HT-29 (cell line): Measurements from ENCODE around the gene ZNF136. TPM values are rescaled to one million over a fixed set of nuclear protein-coding genes. Genes with fewer than 3 reads are reported as not detected.

ENCODE experiments used
- DNase-seq: peaks from one replicate; pipeline ENCODE4 v3.0.0-alpha.2; 2015; ENCODE audit warnings: low spot score
- total RNA-seq: library from RNA; depleted of rRNA; stranded (reverse); fragments of >200 nt; shearing (Covaris generic); gene quantifications from 2 replicates; pipeline ENCODE4 v1.2.3, GENCODE V29; 2014; rRNA removed

The ZNF136 gene
- 0.39 and 0.61 TPM in 2 replicates for total RNA-seq

DNA sequence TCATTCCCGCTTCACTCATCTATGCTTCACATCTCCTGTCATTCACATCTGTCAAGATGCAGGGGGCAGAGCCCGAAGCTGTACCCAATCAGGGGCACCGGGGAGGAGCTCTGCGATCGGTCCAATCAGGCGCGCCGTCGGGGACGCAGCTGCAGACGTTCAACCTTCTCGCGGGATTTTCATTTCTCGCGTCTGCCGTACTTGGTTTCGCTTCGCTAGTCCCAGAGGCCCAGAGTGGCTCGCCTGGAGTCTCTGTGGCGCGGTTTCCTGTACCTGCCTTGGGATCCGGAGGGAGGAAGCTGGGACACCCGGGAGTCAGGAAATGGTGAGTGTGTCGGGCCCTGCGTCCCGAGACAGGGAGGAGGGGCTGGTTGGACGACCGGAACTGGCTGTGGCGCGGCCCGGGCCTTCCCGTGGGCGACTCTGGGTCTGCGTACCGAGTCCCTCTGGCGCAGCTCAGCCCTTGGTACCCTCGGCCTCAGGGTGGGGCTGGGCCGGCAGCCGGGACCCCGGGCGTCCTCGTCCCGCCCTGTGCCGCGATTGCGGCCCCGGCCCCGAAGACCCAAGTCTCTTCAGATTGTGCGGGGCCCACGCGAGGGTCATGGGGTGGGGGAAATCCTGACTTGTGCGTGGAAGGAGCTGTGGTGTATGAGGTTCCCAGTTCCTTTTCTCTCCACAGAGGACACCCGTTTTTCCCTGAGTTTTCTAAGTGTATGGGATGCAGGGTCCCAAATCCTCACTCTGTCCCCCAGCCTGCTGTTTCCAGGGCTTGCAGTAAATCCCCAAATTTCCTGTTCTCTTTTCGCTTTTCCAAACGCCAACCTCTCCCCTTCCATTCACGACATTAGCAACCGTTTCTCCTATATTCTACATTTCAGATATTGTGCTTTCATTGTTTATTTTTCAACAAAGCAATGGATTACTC is at the start of gene ZNF136:
ZNF136 (plus strand) TSS at position 215 of the 925 bp plus-strand sequence; CDS start at position 323, 108 bp downstream.
- peak; percentile 86 for DNase-seq

DNA sequence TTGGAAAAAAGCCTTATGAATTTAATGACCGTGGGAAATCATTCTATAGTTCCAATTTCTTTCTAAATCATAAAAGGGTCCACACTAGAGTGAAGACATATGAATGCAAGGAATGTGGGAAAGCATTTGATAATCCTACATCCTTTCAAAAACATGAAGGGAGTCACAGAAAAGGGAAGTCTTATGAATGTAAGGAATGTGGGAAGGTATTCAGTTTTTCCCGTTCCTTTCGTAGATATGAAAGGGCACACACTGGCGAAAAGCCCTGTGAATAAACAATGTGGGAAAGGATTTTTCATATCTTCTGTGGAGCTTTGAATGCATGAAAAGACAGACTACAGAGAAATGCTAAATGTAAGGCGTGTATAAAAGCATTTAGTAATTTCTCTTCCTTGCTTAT is 49.8 kb upstream of the ZNF136 start:
- no peak for DNase-seq

DNA sequence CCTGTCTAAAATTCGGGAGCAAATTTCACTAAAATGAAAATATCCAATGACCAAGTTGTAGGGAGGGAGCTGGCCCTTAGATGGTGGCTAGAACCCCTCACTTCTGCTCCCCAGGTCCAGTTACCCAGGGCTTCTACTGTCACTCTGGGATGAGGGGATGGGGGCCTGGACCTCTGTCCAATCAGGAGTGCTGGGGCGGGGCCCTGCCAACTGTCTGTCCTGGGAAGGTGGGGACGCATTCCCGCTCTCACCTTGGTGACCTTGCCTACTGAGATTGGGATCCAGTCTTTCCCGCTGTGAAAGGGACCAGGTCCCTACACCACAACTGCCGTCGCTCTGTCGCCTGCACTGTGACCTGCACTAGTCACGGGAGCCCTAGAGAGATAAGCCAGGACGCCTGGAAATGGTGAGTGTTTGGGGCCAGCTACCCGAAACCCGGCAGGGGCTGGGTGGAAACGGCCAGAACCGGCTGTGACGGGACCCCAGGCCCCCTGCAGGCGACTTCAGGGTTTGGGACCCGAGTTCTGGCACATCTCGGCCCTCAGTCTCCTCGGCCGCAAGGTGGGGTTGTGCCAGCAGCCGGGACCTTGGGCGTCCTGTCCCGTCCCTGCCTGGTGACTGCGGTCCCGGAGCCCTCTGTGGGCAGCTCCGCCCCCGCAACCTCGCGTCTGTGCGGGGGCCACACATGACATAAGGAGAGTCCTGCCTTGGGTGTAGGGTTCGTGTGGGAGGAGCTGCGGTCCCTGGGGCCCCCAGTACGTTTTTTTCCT is 45.5 kb upstream of the ZNF136 start:
- no peak for DNase-seq

DNA sequence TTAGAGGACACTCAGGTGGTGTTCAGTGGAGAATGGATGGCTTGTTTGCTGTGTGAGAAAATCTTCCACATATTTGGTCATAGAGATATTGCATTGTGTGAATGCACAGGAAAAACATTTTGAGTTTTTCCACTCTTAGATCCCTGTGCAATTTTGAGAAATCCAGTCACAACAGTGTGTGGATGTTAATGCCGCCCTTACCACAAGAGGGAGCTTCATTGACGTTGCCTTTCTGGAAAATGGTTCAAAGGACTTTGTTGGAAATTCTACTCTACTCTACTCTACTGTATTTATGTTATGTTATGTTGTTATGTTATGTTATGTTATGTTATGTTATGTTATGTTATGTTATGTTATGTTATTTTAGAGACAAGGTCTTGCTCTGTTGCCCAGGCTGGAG is 36.2 kb upstream of the ZNF136 start:
- peak; percentile 21 for DNase-seq

DNA sequence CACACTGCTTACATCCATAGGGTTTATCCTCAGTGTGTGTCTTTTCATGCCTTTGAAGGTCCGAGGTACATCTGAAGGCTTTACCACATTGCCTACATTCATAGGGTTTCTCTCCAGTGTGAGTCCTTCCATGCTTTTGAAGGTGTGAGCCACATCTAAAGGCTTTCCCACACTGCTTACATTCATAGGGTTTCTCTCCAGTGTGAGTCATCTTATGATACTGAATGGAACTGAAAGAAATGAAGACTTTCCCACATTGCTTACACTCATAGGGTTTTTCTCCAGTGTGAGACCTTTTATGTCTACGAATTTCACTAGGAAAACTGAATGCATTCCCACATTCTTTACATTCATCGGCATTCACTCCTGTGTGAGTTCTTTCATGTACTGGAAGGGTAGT is 29.8 kb upstream of the ZNF136 start:
- no peak for DNase-seq

DNA sequence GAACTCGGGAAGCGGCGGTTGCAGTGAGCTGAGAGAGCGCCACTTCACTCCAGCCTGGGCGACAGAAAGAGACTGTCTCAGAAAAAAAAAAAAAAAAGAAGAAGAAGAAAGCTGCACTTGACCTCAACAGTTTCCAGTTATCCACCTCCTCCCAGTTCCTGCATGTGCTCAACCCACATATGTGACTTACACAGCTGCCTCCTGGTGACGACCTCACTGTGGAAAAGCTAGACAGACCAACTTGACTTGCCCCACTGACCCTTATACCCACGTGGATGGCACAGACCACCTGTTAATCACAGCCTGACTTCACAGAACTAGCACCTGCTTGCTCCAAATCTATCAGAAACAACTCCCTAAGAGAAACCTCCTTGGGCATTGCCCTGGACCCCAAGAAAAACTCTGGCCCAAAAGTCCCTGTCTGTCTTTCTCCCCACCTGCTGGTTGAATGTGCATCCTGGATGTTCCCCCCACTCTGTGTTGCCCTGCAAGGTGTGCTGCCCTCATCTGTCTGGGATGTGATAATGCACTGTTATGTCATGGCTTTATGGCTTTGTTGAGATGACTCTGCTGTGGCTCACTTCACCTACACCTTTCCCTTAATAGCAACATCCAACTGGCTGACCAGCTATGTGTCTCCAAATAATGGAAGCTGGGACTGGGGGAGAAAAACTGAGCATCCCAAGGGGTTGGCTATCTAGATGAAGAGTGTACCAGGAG is 25.5 kb upstream of the ZNF136 start:
- DNase-seq: peak; percentile 7

DNA sequence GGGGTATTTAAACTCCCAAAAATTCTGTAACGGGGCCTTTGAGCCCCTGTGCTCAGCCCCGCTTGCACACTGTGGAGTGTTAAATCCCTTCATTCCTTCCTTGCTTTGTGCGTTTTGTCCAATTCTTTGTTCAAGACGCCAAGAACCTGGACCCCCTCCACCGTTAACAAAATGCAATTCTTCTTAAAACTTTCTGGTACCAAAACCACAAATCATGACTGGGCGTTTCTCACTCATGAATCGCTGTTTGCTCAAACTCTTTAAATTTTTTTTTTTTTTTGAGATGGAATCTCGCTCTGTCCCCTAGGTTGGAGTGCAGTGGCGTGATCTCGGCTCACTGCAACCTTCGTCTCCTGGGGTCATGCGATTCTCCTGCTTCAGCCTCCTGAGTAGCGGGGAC is 23.6 kb upstream of the ZNF136 start:
- DNase-seq: no peak

DNA sequence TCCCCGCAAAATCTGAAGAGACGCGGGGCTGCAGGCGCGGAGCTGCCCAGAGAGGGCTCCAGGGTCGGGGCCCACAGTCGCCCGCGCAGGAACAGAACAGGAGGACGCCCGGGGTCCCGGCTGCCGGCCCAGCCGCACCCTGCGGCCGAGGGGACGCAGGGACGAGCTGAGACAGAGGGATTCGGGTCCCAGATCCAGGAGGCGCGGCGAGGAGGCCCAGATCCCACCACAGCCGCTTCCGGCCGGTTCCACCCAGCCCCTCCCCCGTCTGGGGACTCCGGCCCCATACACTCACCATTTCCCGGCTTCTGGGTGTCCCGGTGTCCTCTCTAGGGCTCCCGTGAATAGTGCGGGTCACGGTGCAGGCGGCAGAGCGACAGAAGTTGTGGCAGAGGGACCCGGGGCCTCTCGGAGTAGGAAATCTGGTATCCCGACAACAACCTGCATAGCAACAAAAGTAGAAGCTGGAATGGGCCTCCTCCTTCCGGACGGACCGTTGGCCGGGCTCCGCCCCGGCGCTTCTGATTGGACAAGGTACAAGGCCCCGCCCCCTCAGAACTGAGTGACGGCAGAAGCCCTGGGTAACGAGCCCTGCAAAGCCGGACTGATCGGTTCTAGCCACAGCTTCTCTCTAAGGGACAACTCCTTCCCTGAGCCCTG is 22.9 kb upstream of the ZNF136 start, which contains the start of gene ZNF20:
ZNF20 (minus strand) TSS at position 466 of the 660 bp plus-strand sequence; CDS start at position 298, 168 bp downstream.
- peak; percentile 93 for DNase-seq

DNA sequence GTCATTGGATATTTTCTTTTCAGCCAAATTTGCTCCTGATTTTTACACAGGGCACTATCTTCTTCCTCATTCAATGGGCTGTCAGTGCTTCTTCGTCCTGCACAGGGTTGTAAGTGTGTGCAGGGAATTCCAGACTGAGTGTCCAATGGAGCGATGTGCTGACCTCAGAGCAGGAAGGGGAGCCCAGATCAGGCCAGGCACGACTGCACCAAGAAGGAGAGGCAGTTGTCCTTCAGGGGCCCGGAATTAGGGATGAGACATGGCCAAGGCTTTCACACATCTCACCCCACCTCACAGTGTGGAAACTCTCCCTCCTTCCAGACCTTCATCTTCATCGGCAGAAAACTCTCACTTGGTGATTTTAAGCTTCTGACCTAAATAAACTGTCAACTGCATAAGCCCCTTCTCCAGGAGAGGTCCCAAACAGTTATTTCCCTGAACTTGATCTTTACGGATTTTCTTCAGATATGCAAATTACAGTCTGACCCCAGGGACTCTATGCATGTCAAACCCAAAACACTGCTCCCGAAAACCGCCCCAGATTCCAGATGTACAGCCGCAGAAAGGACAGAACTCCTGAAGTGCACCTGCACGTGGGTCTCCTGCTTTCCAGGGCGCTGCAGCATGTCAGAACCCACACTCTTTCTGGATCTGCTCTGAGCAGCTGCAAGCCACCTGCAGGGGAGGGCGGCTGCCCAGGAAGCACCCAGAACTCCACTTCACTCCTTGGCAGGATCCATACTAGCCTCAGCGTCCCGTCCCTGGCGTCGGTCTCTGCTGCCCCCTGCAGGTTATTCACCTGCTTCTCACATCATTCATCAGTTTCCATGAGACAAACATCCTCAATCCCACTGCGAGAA is 22.1 kb upstream of the ZNF136 start:
- DNase-seq: peak; percentile 88

DNA sequence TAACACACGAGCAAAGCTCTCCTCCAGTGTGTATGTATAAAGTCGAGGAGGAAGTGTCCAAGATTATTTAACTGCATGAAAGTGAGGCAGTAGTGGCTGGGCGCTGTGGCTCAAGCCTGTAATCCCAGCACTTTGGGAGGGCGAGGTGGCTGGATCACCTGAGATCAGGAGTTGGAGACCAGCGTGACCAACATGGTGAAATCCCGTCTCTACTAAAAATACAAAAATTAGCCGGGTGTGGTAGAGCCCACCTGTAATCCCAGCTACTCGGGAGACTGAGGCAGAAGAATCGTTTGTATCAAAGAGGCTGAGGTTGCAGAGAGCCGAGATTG is 21.5 kb upstream of the ZNF136 start:
- no peak for DNase-seq

DNA sequence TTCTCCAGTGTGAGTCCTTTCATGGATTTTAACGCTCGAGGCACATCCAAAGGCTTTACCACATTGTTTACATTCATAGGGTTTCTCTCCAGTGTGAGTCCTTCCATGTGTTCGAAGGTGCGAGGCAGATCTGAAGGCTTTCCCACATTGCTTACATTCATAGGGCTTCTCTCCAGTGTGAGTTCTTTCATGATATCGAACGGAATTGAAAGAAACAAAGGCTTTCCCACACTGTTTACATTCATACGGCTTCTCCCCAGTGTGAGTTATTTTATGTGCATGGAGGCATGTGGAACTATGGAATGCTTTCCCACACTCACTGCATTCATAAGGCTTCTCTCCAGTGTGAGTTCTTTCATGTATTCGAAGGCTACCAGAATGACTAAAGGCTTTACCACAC is 17.5 kb upstream of the ZNF136 start:
- no peak for DNase-seq

DNA sequence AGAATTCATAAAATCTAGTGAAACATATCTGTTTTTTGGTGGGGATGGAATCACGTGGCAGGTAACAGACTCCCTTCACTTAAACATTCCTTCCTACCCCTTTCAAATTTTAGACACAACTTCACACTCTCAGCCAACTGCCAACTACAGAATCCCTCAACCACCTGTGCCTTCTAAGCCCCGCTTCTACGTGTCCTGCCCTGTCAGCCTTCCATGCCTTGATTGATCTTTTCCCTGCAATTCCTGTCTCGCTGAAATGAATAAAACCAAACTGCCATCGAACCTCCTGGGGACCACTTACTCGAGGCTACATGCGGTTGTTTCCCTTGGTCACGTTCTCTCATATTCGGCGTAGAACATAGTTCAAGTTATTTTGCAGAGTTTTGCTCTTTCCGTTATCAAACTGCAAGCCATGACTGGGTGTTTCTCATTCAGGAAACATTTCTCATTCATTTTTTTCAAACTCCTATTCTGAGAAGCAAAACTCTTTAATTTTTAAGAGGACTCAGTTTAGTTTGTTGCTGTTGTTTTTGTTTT is 7.5 kb upstream of the ZNF136 start:
- no peak for DNase-seq

DNA sequence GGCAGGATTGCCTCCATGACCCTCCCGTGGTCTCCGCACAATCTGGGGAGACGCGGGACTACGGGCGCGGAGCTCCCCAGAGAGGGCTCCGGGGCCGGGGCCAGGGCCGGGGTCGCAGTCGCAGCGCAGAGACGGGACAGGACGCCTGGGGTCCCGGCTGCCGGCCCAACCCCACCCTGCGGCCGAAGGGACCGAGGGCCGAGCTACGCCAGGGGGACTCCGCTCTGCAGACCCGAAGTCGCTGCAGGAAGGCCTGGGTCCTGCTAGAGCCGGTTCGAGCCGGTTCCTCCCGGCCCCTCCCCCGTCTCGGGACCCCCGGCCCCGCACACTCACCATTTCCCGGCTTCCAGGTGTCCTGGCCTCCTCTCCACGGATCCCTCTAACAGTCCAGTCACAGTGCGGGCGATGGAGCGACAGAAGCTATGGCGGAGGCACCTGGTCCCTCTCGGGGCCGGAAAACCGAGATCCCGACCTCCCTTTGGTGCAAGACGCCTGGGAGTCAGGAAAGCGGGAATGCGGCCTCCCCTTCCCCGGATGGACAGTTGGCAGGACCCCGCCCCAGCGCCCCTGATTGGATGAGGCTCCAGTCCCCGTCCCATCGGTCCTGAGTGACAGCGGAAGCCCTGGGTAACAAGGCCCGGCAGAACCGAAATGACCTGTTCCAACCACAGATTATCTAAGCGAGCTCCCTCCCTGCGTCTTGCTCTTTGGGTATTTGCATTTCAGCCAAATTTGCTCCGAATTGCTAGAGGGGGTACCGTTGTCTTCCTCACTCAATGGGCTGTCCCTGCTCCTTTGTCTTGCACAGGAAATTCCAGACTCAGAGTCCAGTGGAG is 6.5 kb upstream of the ZNF136 start, which contains the start of gene ZNF625:
ZNF625 (minus strand) TSS at position 512 of the 836 bp plus-strand sequence; CDS start at position 336, 176 bp downstream.
- no peak for DNase-seq

DNA sequence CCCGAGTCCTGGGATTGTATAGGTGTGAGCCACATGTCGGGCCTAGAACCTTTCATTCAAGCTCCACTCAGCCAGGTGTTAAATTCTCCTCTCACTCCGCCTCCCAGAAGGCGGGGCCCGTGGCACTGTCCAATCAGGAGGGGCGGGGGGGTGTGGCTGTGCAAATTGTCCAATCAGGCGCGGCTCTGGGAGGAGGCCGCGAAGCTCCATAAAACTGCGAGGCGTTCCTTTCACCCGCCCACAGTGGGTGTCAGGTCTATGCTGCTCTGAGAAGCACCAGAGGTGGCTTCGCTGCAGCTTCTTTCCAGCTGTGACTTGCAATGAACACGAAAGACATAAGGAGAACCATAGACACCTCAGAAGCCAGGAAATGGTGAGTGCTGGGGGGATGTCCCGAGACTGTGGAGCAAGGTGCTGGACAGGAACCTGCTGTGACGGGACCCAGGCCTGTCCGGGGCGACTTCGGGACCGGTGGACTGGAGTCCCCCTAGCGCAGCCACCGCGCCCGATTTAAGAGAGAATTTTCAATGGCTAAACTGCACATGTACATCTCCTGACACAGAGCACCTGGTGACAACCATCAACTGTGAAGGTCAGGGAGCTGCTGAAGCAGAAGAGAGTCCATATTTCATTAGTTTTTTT is 3.0 kb upstream of the ZNF136 start:
- no peak for DNase-seq

DNA sequence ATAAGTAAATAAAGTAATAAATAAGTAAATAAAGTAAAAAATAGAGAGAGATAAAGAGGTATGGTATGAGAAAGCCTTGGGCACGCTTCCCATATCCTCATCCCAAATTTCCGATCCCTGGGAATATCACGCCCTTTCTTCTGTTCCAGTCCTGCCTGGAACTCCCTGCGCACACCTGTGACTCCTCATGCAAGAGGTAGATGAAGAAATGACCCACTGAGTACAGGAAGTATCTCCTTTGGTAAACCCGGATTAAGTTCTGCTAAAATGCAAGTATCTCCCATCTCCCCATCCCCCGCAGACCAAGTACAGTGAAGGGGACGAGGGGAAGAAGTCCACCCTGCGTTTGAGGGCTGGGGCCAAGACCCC is 399 bp upstream of the ZNF136 start:
- DNase-seq: no peak

DNA sequence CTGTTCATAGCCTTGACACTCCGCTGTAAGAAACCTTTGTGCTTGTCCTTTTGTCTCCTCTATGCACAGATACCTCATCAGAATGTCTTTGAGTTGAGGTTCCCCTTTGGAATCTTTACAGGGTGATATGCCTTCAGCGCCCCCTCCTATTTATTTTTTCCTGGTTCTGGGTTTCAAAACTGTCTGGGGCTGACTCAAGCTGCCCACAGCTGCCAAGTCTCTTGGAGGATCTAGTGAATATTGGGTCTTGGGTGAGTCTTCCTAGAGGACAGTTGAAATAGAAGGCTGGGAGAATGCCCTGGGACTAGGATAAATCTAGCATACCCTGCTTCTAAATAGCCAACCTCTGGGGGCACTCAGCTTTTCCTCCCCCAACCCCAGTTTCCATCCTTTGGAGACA is 930 bp downstream of the ZNF136 start:
- DNase-seq: peak; percentile 0

DNA sequence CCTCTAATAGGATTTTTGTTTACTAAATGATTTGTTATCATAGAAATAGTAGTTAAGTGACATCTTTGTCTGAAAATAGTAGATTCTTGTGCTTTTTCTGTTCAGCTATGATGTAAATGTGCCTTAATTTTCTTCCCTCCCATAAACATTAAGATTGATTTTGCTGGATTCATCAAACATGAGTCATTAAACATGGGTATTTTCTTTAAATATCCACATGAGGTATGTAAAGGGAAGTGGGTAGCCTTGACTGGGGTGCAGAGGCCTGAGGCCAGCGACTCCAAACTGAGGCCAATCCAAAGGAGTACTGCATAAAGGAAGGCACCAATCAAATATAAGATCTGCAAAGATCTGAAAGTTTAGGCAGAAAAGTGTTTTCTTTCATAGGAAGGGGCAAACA is 3.7 kb downstream of the ZNF136 start:
- no peak for DNase-seq

DNA sequence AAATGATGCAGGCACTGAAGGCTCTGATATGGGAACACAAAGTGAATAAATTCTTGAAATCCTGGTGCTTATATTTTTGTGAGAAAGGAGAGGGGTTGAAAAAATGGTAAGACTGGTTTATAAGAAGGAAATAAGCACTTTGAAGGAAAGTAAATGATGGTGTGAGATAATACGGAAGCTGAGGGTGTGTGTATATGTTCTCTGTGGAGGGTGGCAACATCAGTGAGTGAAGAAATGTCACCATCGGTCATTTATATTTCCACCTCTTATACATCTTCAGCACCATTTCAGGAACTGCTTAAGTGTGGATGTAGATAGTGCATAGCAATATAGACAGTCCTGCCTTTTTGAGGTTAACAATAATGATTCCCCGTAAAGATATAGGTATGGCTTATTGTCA is 17.5 kb downstream of the ZNF136 start:
- no peak for DNase-seq

DNA sequence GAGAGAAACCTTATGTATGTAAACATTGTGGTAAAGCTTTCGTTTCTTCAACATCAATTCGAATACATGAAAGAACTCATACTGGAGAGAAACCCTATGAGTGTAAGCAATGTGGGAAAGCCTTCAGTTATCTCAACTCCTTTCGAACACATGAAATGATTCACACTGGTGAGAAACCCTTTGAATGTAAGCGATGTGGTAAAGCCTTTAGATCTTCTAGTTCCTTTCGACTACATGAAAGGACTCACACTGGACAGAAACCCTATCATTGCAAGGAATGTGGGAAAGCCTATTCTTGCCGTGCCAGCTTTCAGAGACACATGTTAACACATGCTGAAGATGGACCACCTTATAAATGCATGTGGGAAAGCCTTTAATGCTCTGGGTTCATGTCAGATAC is 24.7 kb downstream of the ZNF136 start:
- DNase-seq: no peak
